MCF 10A (cell line): ENCODE data around the gene SORBS1. TPM values are rescaled to one million over a fixed set of nuclear protein-coding genes. Genes with fewer than 3 reads are reported as not detected.
A peak's percentile ranks its signal among the peaks of the same experiment; 100 is the strongest.

ENCODE experiments used
- BruUV-seq: library from RNA; stranded (reverse); fragments of 400-500 nt; replicated peaks from 2 replicates; lab custom pipeline; 2021; lab: Mats Ljungman, UMichigan
- CTCF ChIA-PET: fragments of 300-600 bp; sonication (Branson Sonifier 250); formaldehyde crosslinking; extraction: SDS; loops from one replicate; lab custom pipeline; 2021; ENCODE audit warnings: antibody characterized with exemption, inconsistent platforms; lab: Yijun Ruan, JAX
- POLR2A ChIA-PET: fragments of 300-600, 350-650 bp; sonication (Branson Sonifier 250); formaldehyde crosslinking; extraction: SDS; loops from one replicate; lab custom pipeline; 2020; ENCODE audit warnings: antibody characterized with exemption, inconsistent platforms; lab: Yijun Ruan, JAX
- DNase-seq: peaks from one replicate; pipeline ENCODE4 v3.0.0-alpha.2; 2018; ENCODE audit not compliant: unreplicated experiment
- H3K27ac Mint-ChIP-seq: one replicate; pipeline ENCODE4 v1.8.0; 2022; ENCODE audit warnings: mild to moderate bottlenecking, low read depth, mixed read lengths; ENCODE audit not compliant: unreplicated experiment
- H3K27me3 Mint-ChIP-seq: one replicate; pipeline ENCODE4 v1.8.0; 2022; ENCODE audit warnings: mixed read lengths; ENCODE audit not compliant: insufficient read depth, unreplicated experiment
- H3K36me3 Mint-ChIP-seq: one replicate; pipeline ENCODE4 v1.8.0; 2022; ENCODE audit warnings: mild to moderate bottlenecking, moderate library complexity, mixed read lengths; ENCODE audit not compliant: insufficient read depth, unreplicated experiment
- H3K4me1 Mint-ChIP-seq: one replicate; pipeline ENCODE4 v1.8.0; 2022; ENCODE audit warnings: mixed read lengths; ENCODE audit not compliant: insufficient read depth, unreplicated experiment
- H3K4me3 Mint-ChIP-seq: one replicate; pipeline ENCODE4 v1.8.0; 2022; ENCODE audit warnings: mild to moderate bottlenecking, moderate library complexity, mixed read lengths; ENCODE audit not compliant: unreplicated experiment
- H3K9me3 Mint-ChIP-seq: one replicate; pipeline ENCODE4 v1.8.0; 2022; ENCODE audit warnings: mixed read lengths; ENCODE audit not compliant: unreplicated experiment
- CTCF ChIP-seq: fragments of 200-600 bp; IDR thresholded peaks from one replicate; pipeline ENCODE4 v1.8.0; 2022; ENCODE audit warnings: antibody characterized with exemption, mild to moderate bottlenecking; ENCODE audit not compliant: unreplicated experiment
- intact Hi-C: fragments of 100-400 bp; cut with micrococcal nuclease; formaldehyde crosslinking; loops from 2 replicates; pipeline ENCODE4 v1.14.1; 2022
- total RNA-seq: library from RNA; stranded (reverse); gene quantifications from 2 replicates; pipeline ENCODE4 v1.2.3, GENCODE V29; 2022

SORBS1 gene
- total RNA-seq, 1 experiment from 2014 or later: 1.0 TPM

DNA sequence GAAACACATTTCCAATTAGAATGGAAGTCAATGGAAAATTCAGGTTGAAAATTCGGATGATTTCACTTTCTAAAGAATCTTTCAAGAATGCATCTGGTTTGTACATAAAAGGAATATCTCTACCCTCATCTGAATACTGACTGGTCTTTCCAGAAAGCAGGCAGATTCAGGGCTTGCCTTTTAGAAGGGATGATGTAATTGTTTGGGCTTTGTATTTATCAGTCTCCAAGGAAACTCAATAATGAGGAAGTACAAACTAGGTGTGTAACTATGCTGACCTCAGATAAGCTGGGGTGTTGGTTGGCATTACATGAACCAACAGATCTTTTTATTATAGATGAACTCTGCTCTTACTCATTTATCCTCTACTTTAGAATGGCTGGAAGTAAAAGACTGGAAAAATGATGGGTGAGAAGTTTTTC, 294.5 kb downstream of the SORBS1 start:
- Mint-ChIP-seq H3K4me1 (peaks cover 31% of the 10 kb centered on the region), H3K9me3 (no peaks in the 10 kb centered on the region), H3K4me3 (peak overlapping the region; percentile 40), H3K27ac (peak overlapping the region; percentile 99), H3K27me3 (no peaks in the 10 kb centered on the region), H3K36me3 (peaks cover 68% of the 10 kb centered on the region)
- intact Hi-C loops: no loop called here
- ChIA-PET CTCF (interaction anchor here (0.6 to 1.6 kb wide), 3 partner anchors 12 to 39 kb away, joined by 3 to 5 read pairs (median 3); no protein-coding TSS in a partner anchor), POLR2A (interaction anchor here (0.9 to 2.2 kb wide), 6 partner anchors 10 to 97 kb away, joined by 3 to 8 read pairs (median 4); no protein-coding TSS in a partner anchor)
- BruUV-seq: no TSS peak
- no peak for TF ChIP-seq CTCF
- peak; percentile 62 for DNase-seq

- DNase-seq: no peak
- intact Hi-C loops: no loop called here
- H3K4me1 Mint-ChIP-seq: peaks cover 39% of the 10 kb centered on the region
- H3K36me3 Mint-ChIP-seq: peaks cover 71% of the 10 kb centered on the region
- ChIA-PET CTCF (interaction anchor here (0.6 to 2.2 kb wide), 8 partner anchors 9 to 236 kb away, joined by 3 to 11 read pairs (median 3); no protein-coding TSS in a partner anchor), POLR2A (interaction anchor here (1.1 to 2.4 kb wide), 6 partner anchors 9 to 25 kb away, joined by 3 to 12 read pairs (median 4); partner anchors contain the start of gene PDLIM1)
- H3K9me3 Mint-ChIP-seq: no peaks in the 10 kb centered on the region
- no peak overlapping the region for H3K4me3 Mint-ChIP-seq
- peak overlapping the region; percentile 99 for H3K27ac Mint-ChIP-seq
- no peaks in the 10 kb centered on the region for H3K27me3 Mint-ChIP-seq
- no peak for TF ChIP-seq CTCF
- BruUV-seq: no TSS peak
Observed at GRCh38 chr10:95265572-95265971, 295.6 kb downstream of the SORBS1 start.

- Mint-ChIP-seq H3K36me3 (peaks cover 62% of the 10 kb centered on the region), H3K27me3 (no peaks in the 10 kb centered on the region), H3K4me3 (no peak overlapping the region), H3K27ac (peak overlapping the region; percentile 75), H3K9me3 (no peaks in the 10 kb centered on the region), H3K4me1 (peaks cover 43% of the 10 kb centered on the region)
- DNase-seq: no peak
- intact Hi-C loops: loop anchor here (5.0 kb wide), 1 partner anchor 43 kb away; no protein-coding TSS in a partner anchor
- no TSS peak for BruUV-seq
- no peak for TF ChIP-seq CTCF
- ChIA-PET CTCF (interaction anchor here (0.6 to 2.2 kb wide), 11 partner anchors 13 to 668 kb away, joined by 3 to 14 read pairs (median 3); no protein-coding TSS in a partner anchor), POLR2A (interaction anchor here (1.1 to 2.4 kb wide), 5 partner anchors 10 to 31 kb away, joined by 3 to 12 read pairs (median 4); partner anchors contain the start of gene PDLIM1)
Observed at GRCh38 chr10:95264227-95265051, 296.7 kb downstream of the SORBS1 start.

GRCh38 chr10:95263864-95264226, 297.3 kb downstream of the SORBS1 start:
- Mint-ChIP-seq H3K4me1 (peaks cover 43% of the 10 kb centered on the region), H3K27ac (peak overlapping the region; percentile 75), H3K9me3 (no peaks in the 10 kb centered on the region), H3K4me3 (no peak overlapping the region), H3K27me3 (no peaks in the 10 kb centered on the region), H3K36me3 (peaks cover 60% of the 10 kb centered on the region)
- no peak for DNase-seq
- TF ChIP-seq CTCF: no peak
- intact Hi-C loops: loop anchor here (5.0 kb wide), 1 partner anchor 43 kb away; no protein-coding TSS in a partner anchor
- BruUV-seq: no TSS peak
- ChIA-PET CTCF (interaction anchor here (0.6 to 1.8 kb wide), 6 partner anchors 14 to 667 kb away, joined by 3 to 14 read pairs (median 4); no protein-coding TSS in a partner anchor), POLR2A (interaction anchor here (1.1 to 2.4 kb wide), 3 partner anchors 11 to 31 kb away, joined by 3 to 12 read pairs (median 4); no protein-coding TSS in a partner anchor)
